Smooth muscle cell (in vitro differentiated cells): Measurements from ENCODE around the gene PGA3. TPM values are rescaled to one million over a fixed set of nuclear protein-coding genes. Genes with fewer than 3 reads are reported as not detected.

Experiments used
- DNase-seq: peaks from one replicate; lab custom pipeline; 2025; ENCODE audit not compliant: unreplicated experiment; lab: John Stamatoyannopoulos, UW
- H2AFZ ChIP-seq: fragments of 200-600 bp; sonication (generic); 2 replicates; pipeline ENCODE4 v1.6.0; 2016; ENCODE audit warnings: antibody characterized with exemption, low read depth, mild to moderate bottlenecking
- H3F3A ChIP-seq: fragments of 200-600 bp; sonication (generic); 2 replicates; pipeline ENCODE4 v1.6.0; 2017; ENCODE audit warnings: antibody characterized with exemption, low read depth
- H3K27ac ChIP-seq: fragments of 200-600 bp; sonication (generic); 2 replicates; pipeline ENCODE4 v1.5.1; 2016; ENCODE audit warnings: low read depth, mild to moderate bottlenecking
- H3K27me3 ChIP-seq: fragments of 200-600 bp; sonication (generic); 2 replicates; pipeline ENCODE4 v1.6.1; 2016; ENCODE audit warnings: low read depth, mild to moderate bottlenecking
- H3K36me3 ChIP-seq: fragments of 200-600 bp; sonication (generic); 2 replicates; pipeline ENCODE4 v1.5.1; 2016; ENCODE audit warnings: low read depth
- H3K4me1 ChIP-seq: fragments of 200-600 bp; sonication (generic); 2 replicates; pipeline ENCODE4 v1.5.1; 2016; ENCODE audit warnings: low read depth
- H3K4me2 ChIP-seq: fragments of 200-600 bp; sonication (generic); 2 replicates; pipeline ENCODE4 v1.6.0; 2016; ENCODE audit warnings: mild to moderate bottlenecking
- H3K4me3 ChIP-seq: fragments of 200-600 bp; sonication (generic); 2 replicates; pipeline ENCODE4 v1.5.1; 2016; ENCODE audit warnings: mild to moderate bottlenecking
- H3K79me2 ChIP-seq: fragments of 200-600 bp; sonication (generic); 2 replicates; pipeline ENCODE4 v1.6.0; 2016; ENCODE audit warnings: low read depth, mild to moderate bottlenecking
- H3K9ac ChIP-seq: fragments of 200-600 bp; sonication (generic); 2 replicates; pipeline ENCODE4 v1.6.0; 2016; ENCODE audit warnings: low read depth
- H3K9me3 ChIP-seq: fragments of 200-600 bp; sonication (generic); replicated peaks from 2 replicates; pipeline ENCODE4 v1.5.1; 2016; ENCODE audit warnings: low read depth
- H4K20me1 ChIP-seq: fragments of 200-600 bp; sonication (generic); 2 replicates; pipeline ENCODE4 v1.6.0; 2016; ENCODE audit warnings: low read depth
- CTCF ChIP-seq: fragments of 200-600 bp; sonication (generic); IDR thresholded peaks from 2 replicates; pipeline ENCODE4 v1.5.1; 2017; ENCODE audit warnings: borderline replicate concordance, mild to moderate bottlenecking, antibody characterized with exemption; ENCODE audit not compliant: insufficient read depth, poor library complexity, severe bottlenecking
- WGBS: methylation state at CpG from one replicate; pipeline ENCODE4 v1.1.7; 2016; ENCODE audit warnings: low lambda C conversion rate; 5-methylcytosine and 5-hydroxymethylcytosine counted together
- polyA plus RNA-seq: library from polyadenylated mRNA; unstranded; fragments of >200 nt; fragmentation: Nextera tagmentation; extraction: Ambion mirVana; gene quantifications from 2 replicates; pipeline ENCODE4 v1.2.1, GENCODE V29; 2016
- total RNA-seq: library from RNA; depleted of rRNA; stranded (reverse); fragments of >200 nt; gene quantifications from 2 replicates; pipeline ENCODE4 v1.2.3, GENCODE V29; 2014

The PGA3 gene
- total and polyA plus RNA-seq, 2 experiments from 2014 or later = not detected

GRCh38 chr11:61172356-61172755 is 31.0 kb upstream of the PGA3 start:
- DNase-seq = no peak
- Histone ChIP-seq H3F3A (no peaks in the 10 kb centered on the region), H3K4me3 (no peak overlapping the region), H2AFZ (no peak overlapping the region), H3K4me2 (no peak overlapping the region), H3K36me3 (no peaks in the 10 kb centered on the region), H3K9ac (no peak overlapping the region), H3K27ac (no peak overlapping the region), H3K27me3 (peaks cover 8% of the 10 kb centered on the region), H3K4me1 (no peaks in the 10 kb centered on the region), H3K79me2 (no peaks in the 10 kb centered on the region), H4K20me1 (no peaks in the 10 kb centered on the region), H3K9me3 (no peaks in the 10 kb centered on the region)
- TF ChIP-seq CTCF = no peak
- 86% methylated on average over 4 of the region's 5 CpGs for WGBS

- no peak overlapping the region for H3K4me3 ChIP-seq
- H3K4me1 ChIP-seq = no peaks in the 10 kb centered on the region
- no peak overlapping the region for H3K9ac ChIP-seq
- H3K9me3 ChIP-seq = no peaks in the 10 kb centered on the region
- no peak overlapping the region for H3K4me2 ChIP-seq
- H2AFZ ChIP-seq = no peak overlapping the region
- no peaks in the 10 kb centered on the region for H3F3A ChIP-seq
- H4K20me1 ChIP-seq = no peaks in the 10 kb centered on the region
- no peaks in the 10 kb centered on the region for H3K79me2 ChIP-seq
- no peak for TF ChIP-seq CTCF
- H3K27ac ChIP-seq = no peak overlapping the region
- DNase-seq = no peak
- 88% methylated on average over 3 of the region's 3 CpGs for WGBS
- no peaks in the 10 kb centered on the region for H3K36me3 ChIP-seq
- H3K27me3 ChIP-seq = peaks cover 8% of the 10 kb centered on the region
Observed at GRCh38 chr11:61172888-61173287, 30.4 kb upstream of the PGA3 start.

GRCh38 chr11:61173456-61173855 is 29.9 kb upstream of the PGA3 start:
- no peak overlapping the region for H3K4me3 ChIP-seq
- peaks cover 8% of the 10 kb centered on the region for H3K27me3 ChIP-seq
- no peak for DNase-seq
- H3K36me3 ChIP-seq = no peaks in the 10 kb centered on the region
- H3F3A ChIP-seq = no peaks in the 10 kb centered on the region
- H3K9ac ChIP-seq = no peak overlapping the region
- no peaks in the 10 kb centered on the region for H3K9me3 ChIP-seq
- no peak for TF ChIP-seq CTCF
- H3K4me1 ChIP-seq = no peaks in the 10 kb centered on the region
- H2AFZ ChIP-seq = no peak overlapping the region
- WGBS = 83% methylated on average over 4 of the region's 4 CpGs
- no peaks in the 10 kb centered on the region for H4K20me1 ChIP-seq
- H3K27ac ChIP-seq = no peak overlapping the region
- H3K79me2 ChIP-seq = no peaks in the 10 kb centered on the region
- no peak overlapping the region for H3K4me2 ChIP-seq

GRCh38 chr11:61174273-61174672 is 29.0 kb upstream of the PGA3 start:
- Histone ChIP-seq H3F3A (no peaks in the 10 kb centered on the region), H3K9me3 (no peaks in the 10 kb centered on the region), H3K27me3 (peaks cover 8% of the 10 kb centered on the region), H3K9ac (no peak overlapping the region), H3K27ac (no peak overlapping the region), H2AFZ (no peak overlapping the region), H3K4me1 (no peaks in the 10 kb centered on the region), H3K79me2 (no peaks in the 10 kb centered on the region), H3K4me3 (no peak overlapping the region), H3K4me2 (no peak overlapping the region), H3K36me3 (no peaks in the 10 kb centered on the region), H4K20me1 (no peaks in the 10 kb centered on the region)
- DNase-seq = no peak
- TF ChIP-seq CTCF = no peak
- 86% methylated on average over 6 of the region's 6 CpGs for WGBS
